ENCODE results near the gene SLAIN2.

DNA sequence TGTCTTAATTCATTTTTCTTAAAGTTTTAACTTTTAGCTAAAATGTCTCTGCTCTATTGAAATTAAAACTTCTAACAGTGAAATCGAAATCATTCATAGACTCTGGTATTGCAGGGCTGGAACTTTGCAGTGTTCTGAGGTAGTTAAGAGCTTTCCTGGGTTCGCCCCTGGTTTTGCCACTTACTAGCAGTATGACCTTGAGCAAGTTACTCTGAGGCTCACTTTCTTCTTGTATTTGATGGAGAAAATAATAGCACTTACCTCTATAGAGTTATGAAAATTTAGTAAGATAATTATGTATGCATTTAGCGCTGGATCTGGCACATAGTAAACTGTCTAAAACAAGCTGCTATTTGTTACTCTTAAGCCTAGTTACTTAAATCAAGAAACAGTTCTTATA is 1.7 kb downstream of the SLAIN2 start:
- TF ChIP-seq, protein P1, sequence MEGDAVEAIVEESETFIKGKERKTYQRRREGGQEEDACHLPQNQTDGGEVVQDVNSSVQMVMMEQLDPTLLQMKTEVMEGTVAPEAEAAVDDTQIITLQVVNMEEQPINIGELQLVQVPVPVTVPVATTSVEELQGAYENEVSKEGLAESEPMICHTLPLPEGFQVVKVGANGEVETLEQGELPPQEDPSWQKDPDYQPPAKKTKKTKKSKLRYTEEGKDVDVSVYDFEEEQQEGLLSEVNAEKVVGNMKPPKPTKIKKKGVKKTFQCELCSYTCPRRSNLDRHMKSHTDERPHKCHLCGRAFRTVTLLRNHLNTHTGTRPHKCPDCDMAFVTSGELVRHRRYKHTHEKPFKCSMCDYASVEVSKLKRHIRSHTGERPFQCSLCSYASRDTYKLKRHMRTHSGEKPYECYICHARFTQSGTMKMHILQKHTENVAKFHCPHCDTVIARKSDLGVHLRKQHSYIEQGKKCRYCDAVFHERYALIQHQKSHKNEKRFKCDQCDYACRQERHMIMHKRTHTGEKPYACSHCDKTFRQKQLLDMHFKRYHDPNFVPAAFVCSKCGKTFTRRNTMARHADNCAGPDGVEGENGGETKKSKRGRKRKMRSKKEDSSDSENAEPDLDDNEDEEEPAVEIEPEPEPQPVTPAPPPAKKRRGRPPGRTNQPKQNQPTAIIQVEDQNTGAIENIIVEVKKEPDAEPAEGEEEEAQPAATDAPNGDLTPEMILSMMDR (IDR thresholded peaks at IDR 0.05) = no peak
- TF ChIP-seq, protein P2, sequence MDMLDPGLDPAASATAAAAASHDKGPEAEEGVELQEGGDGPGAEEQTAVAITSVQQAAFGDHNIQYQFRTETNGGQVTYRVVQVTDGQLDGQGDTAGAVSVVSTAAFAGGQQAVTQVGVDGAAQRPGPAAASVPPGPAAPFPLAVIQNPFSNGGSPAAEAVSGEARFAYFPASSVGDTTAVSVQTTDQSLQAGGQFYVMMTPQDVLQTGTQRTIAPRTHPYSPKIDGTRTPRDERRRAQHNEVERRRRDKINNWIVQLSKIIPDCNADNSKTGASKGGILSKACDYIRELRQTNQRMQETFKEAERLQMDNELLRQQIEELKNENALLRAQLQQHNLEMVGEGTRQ (CRISPR knock-in tag; IDR thresholded peaks at IDR 0.05) = no peak
- TF ChIP-seq ZNF423 (CRISPR knock-in tag; IDR thresholded peaks at IDR 0.05) = no peak
- no peak for TF ChIP-seq TCF7 (CRISPR knock-in tag; IDR thresholded peaks at IDR 0.05; ENCODE audit: low read depth)
- TF ChIP-seq NR2C2 (CRISPR knock-in tag; IDR thresholded peaks at IDR 0.05) = no peak
- TF ChIP-seq TEAD4 (CRISPR knock-in tag; IDR thresholded peaks at IDR 0.05) = no peak
- TF ChIP-seq, protein P3, sequence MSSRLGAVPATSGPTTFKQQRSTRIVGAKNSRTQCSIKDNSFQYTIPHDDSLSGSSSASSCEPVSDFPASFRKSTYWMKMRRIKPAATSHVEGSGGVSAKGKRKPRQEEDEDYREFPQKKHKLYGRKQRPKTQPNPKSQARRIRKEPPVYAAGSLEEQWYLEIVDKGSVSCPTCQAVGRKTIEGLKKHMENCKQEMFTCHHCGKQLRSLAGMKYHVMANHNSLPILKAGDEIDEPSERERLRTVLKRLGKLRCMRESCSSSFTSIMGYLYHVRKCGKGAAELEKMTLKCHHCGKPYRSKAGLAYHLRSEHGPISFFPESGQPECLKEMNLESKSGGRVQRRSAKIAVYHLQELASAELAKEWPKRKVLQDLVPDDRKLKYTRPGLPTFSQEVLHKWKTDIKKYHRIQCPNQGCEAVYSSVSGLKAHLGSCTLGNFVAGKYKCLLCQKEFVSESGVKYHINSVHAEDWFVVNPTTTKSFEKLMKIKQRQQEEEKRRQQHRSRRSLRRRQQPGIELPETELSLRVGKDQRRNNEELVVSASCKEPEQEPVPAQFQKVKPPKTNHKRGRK (CRISPR knock-in tag; IDR thresholded peaks at IDR 0.05; ENCODE audit: borderline replicate concordance) = no peak
